PC-9 (cell line): ENCODE measurements around the gene SLC39A2. TPM values are rescaled to one million over a fixed set of nuclear protein-coding genes. Genes with fewer than 3 reads are reported as not detected.

ENCODE experiments used
- BruUV-seq: library from RNA; stranded (reverse); fragments of 400-500 nt; replicated peaks from 2 replicates; lab custom pipeline; 2021; lab: Mats Ljungman, UMichigan
- CTCF ChIA-PET: fragments of 300-600 bp; sonication (Branson Sonifier 250); formaldehyde crosslinking; loops from one replicate; lab custom pipeline; 2022; ENCODE audit warnings: antibody characterized with exemption; lab: Charles Lee
- POLR2A ChIA-PET: fragments of 300-600 bp; sonication (Branson Sonifier 250); formaldehyde crosslinking; loops from one replicate; lab custom pipeline; 2022; ENCODE audit warnings: antibody characterized with exemption; ENCODE audit not compliant: unreplicated experiment; lab: Charles Lee
- DNase-seq, 2 experiments: peaks; one replicate each; pipeline versions ENCODE4 v3.0.0 to v3.0.0-alpha.2; 2015 to 2022; ENCODE audit warnings: mixed read lengths in 1 of 2
- H2AFZ ChIP-seq: fragments of 200-600 bp; sonication (generic); 2 replicates; pipeline ENCODE4 v1.8.1; 2017; ENCODE audit warnings: antibody characterized with exemption
- H3F3A ChIP-seq: fragments of 200-600 bp; sonication (generic); 2 replicates; pipeline ENCODE4 v1.8.1; 2017; ENCODE audit warnings: antibody characterized with exemption, mild to moderate bottlenecking, low read depth; ENCODE audit not compliant: insufficient read depth
- H3K27ac ChIP-seq: fragments of 200-600 bp; sonication (generic); 2 replicates; pipeline ENCODE4 v1.6.1; 2016; ENCODE audit warnings: mixed run types
- H3K27me3 ChIP-seq: fragments of 200-600 bp; sonication (generic); 2 replicates; pipeline ENCODE4 v1.6.1; 2016; ENCODE audit warnings: low read depth, mixed run types; ENCODE audit not compliant: insufficient read depth
- H3K36me3 ChIP-seq: fragments of 200-600 bp; sonication (generic); 2 replicates; pipeline ENCODE4 v1.6.1; 2016; ENCODE audit warnings: low read depth, mixed run types
- H3K4me1 ChIP-seq: fragments of 200-600 bp; sonication (generic); replicated peaks from 2 replicates; pipeline ENCODE4 v1.6.1; 2016; ENCODE audit warnings: mixed run types; ENCODE audit not compliant: insufficient read depth
- H3K4me2 ChIP-seq: fragments of 200-600 bp; sonication (generic); 2 replicates; pipeline ENCODE4 v1.6.1; 2017; ENCODE audit warnings: mixed run types
- H3K4me3 ChIP-seq: fragments of 200-600 bp; sonication (generic); 2 replicates; pipeline ENCODE4 v1.6.1; 2016; ENCODE audit warnings: mixed run types
- H3K79me2 ChIP-seq: fragments of 200-600 bp; sonication (generic); 2 replicates; pipeline ENCODE4 v1.6.1; 2017; ENCODE audit warnings: low read depth, mixed run types
- H3K9me2 ChIP-seq: fragments of 200-600 bp; sonication (generic); 2 replicates; pipeline ENCODE4 v1.8.1; 2017; ENCODE audit warnings: mild to moderate bottlenecking; ENCODE audit not compliant: insufficient read depth
- H3K9me3 ChIP-seq: fragments of 200-600 bp; sonication (generic); 2 replicates; pipeline ENCODE4 v1.8.1; 2016; ENCODE audit warnings: low read depth; ENCODE audit not compliant: insufficient read depth
- H4K20me1 ChIP-seq: fragments of 200-600 bp; sonication (generic); 2 replicates; pipeline ENCODE4 v1.8.1; 2017; ENCODE audit not compliant: insufficient read depth
- EZH2 ChIP-seq: fragments of 200-600 bp; sonication (generic); IDR thresholded peaks from 2 replicates; pipeline ENCODE4 v1.8.0; 2017; ENCODE audit warnings: antibody characterized with exemption, low read depth
- intact Hi-C: fragments of 100-400 bp; cut with micrococcal nuclease; formaldehyde crosslinking; loops from one replicate; pipeline ENCODE4 v1.10.0; 2022; ENCODE audit not compliant: unreplicated experiment
- total RNA-seq: library from RNA; stranded (reverse); gene quantifications from 2 replicates; pipeline ENCODE4 v1.2.3, GENCODE V29; 2021
- TF ChIP-seq, protein P1 (sequence below): fragments of 200-600 bp; sonication (generic); conservative IDR thresholded peaks from 2 replicates; pipeline ENCODE4 v1.6.1; 2017; ENCODE audit warnings: mixed run types, antibody characterized with exemption, mild to moderate bottlenecking, moderate library complexity

Gene SLC39A2
- total RNA-seq, 1 experiment from 2014 or later = 0.35 TPM

DNA sequence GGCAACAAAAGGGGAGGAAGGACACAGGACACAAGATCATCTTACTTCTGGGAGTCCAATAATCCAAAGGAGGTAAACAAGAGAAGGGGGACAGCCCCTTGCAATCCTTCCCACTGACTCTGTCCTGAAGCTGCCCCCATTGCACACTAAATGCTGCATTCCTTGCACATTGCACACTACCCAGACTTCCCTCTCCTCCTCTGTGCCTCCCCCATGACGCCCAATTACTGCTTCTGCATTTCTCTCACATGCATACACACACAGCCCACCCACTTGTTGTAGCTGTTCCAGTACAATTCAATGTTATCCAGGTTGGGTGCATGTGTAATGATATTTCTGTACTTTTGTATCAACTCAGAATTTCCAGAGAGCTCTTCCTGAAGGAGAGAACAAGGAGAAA is 20.3 kb downstream of the SLC39A2 start:
- H3K36me3 ChIP-seq = no peaks in the 10 kb centered on the region
- intact Hi-C loops = loop anchor here (10.0 kb wide), 1 partner anchor 45 kb away; no protein-coding TSS in a partner anchor
- no peaks in the 10 kb centered on the region for H4K20me1 ChIP-seq
- no peak overlapping the region for H3K4me3 ChIP-seq
- no peak overlapping the region for H3K27ac ChIP-seq
- no peaks in the 10 kb centered on the region for H3K27me3 ChIP-seq
- DNase-seq = no peak
- H3K9me2 ChIP-seq = no peaks in the 10 kb centered on the region
- 0 out of 2 replicates have a peak, but pooled peaks cover 5% of the 10 kb centered on the region for H3K4me1 ChIP-seq
- H3K79me2 ChIP-seq = no peaks in the 10 kb centered on the region
- no peak for TF ChIP-seq EZH2
- TF ChIP-seq, protein P1, sequence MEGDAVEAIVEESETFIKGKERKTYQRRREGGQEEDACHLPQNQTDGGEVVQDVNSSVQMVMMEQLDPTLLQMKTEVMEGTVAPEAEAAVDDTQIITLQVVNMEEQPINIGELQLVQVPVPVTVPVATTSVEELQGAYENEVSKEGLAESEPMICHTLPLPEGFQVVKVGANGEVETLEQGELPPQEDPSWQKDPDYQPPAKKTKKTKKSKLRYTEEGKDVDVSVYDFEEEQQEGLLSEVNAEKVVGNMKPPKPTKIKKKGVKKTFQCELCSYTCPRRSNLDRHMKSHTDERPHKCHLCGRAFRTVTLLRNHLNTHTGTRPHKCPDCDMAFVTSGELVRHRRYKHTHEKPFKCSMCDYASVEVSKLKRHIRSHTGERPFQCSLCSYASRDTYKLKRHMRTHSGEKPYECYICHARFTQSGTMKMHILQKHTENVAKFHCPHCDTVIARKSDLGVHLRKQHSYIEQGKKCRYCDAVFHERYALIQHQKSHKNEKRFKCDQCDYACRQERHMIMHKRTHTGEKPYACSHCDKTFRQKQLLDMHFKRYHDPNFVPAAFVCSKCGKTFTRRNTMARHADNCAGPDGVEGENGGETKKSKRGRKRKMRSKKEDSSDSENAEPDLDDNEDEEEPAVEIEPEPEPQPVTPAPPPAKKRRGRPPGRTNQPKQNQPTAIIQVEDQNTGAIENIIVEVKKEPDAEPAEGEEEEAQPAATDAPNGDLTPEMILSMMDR = no peak
- CTCF ChIA-PET = interaction anchor here (0.6 kb wide), 1 partner anchor 46 kb away, joined by 5 read pairs; no protein-coding TSS in a partner anchor
- H3F3A ChIP-seq = no peaks in the 10 kb centered on the region
- no TSS peak for BruUV-seq
- H3K9me3 ChIP-seq = no peaks in the 10 kb centered on the region
- H2AFZ ChIP-seq = no peak overlapping the region
- no peak overlapping the region for H3K4me2 ChIP-seq
- POLR2A ChIA-PET = no interaction called here

DNA sequence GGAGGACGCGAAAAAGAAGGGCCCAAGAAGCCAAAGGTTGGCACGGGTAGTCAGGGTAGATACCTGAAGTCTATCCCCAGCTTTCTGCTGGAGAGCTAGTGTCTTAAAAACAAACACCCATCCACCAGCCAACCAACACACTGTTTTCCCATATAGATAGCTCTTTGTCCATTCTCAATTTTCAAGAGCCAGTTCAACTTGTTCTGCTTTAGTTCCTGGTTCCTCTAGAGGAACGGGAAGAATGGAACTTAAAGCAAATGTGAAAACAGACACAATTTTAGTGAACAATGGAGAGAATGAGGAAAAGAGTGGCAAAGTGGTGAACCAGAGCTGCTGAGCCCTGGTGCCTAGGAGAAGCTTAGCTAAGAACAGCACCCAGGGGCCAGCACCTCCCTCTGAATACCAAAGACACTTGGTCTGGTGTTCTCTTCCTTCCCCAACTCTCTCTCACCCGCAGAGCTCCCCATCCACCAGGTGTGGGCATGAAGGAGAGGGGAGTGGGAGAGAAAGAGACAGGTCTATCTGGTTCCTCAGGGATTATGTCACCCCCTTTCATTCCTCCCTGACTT is 22.0 kb downstream of the SLC39A2 start:
- no peaks in the 10 kb centered on the region for H4K20me1 ChIP-seq
- ChIA-PET CTCF (interaction anchor here (0.6 to 0.7 kb wide), 3 partner anchors 9 to 425 kb away, joined by 3 to 17 read pairs (median 5); no protein-coding TSS in a partner anchor), POLR2A (interaction anchor here (0.7 kb wide), 1 partner anchor 83 kb away, joined by 3 read pairs; no protein-coding TSS in a partner anchor)
- H3K27ac ChIP-seq = no peak overlapping the region
- peak in 1 of 2 experiments; percentile 51 for DNase-seq
- H3K4me3 ChIP-seq = no peak overlapping the region
- TF ChIP-seq EZH2 = no peak
- TF ChIP-seq, protein P1 = no peak
- H3K79me2 ChIP-seq = no peaks in the 10 kb centered on the region
- intact Hi-C loops = no loop called here
- no peaks in the 10 kb centered on the region for H3K9me2 ChIP-seq
- no peaks in the 10 kb centered on the region for H3K27me3 ChIP-seq
- BruUV-seq = no TSS peak
- no peak overlapping the region for H3K4me2 ChIP-seq
- no peak overlapping the region for H2AFZ ChIP-seq
- H3K4me1 ChIP-seq = 0 out of 2 replicates have a peak, but pooled peaks cover 6% of the 10 kb centered on the region
- no peaks in the 10 kb centered on the region for H3F3A ChIP-seq
- H3K36me3 ChIP-seq = no peaks in the 10 kb centered on the region
- no peaks in the 10 kb centered on the region for H3K9me3 ChIP-seq

DNA sequence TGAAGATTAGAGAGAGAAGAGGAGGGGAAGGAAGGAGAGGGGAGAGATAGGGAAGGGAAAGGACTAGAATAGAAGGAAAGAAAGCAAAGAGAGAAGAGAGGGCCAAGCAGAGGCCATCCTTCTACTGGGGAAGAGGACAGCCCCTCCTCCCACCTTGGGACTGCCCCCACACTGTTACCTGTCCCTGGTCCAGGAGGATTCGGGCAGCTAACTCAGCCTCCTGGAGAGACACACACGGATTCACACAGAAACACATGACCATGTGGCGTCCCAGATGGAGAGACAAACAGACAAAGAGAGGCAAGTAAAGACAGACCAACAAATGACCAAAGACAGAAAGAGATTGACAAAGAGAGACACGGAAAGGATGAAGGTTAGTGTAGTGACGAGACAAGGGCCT is 23.6 kb downstream of the SLC39A2 start:
- H3K27me3 ChIP-seq = no peaks in the 10 kb centered on the region
- TF ChIP-seq EZH2 = no peak
- TF ChIP-seq, protein P1 = no peak
- no peak overlapping the region for H3K4me2 ChIP-seq
- H3K9me2 ChIP-seq = no peaks in the 10 kb centered on the region
- intact Hi-C loops = no loop called here
- H3K79me2 ChIP-seq = no peaks in the 10 kb centered on the region
- H4K20me1 ChIP-seq = no peaks in the 10 kb centered on the region
- no peak overlapping the region for H3K4me3 ChIP-seq
- no TSS peak for BruUV-seq
- no peaks in the 10 kb centered on the region for H3K36me3 ChIP-seq
- ChIA-PET CTCF (no interaction called here), POLR2A (interaction anchor here (0.7 kb wide), 1 partner anchor 234 kb away, joined by 8 read pairs; no protein-coding TSS in a partner anchor)
- DNase-seq = no peak
- H3K4me1 ChIP-seq = 0 out of 2 replicates have a peak, but pooled peaks cover 6% of the 10 kb centered on the region
- no peak overlapping the region for H2AFZ ChIP-seq
- H3K9me3 ChIP-seq = no peaks in the 10 kb centered on the region
- no peaks in the 10 kb centered on the region for H3F3A ChIP-seq
- no peak overlapping the region for H3K27ac ChIP-seq
